ENCODE data around the gene SETD3.
"Not testable (repeated sequence)": the region's sequence is repeated elsewhere in the genome, so short reads cannot be mapped to it uniquely, and the experiment has no call there.

Gene SETD3

GRCh38 chr14:99354166-99354875, 126.3 kb downstream of the SETD3 start:
- DNase-seq, result no peak

GRCh38 chr14:99352688-99353280, 127.9 kb downstream of the SETD3 start:
- no peak for DNase-seq

- no peak for DNase-seq
These were observed 129.3 kb downstream of the SETD3 start for GRCh38 chr14:99351166-99352007.

GRCh38 chr14:99350751-99351150, 129.9 kb downstream of the SETD3 start:
- no peak for DNase-seq

GRCh38 chr14:99349721-99350495, 130.8 kb downstream of the SETD3 start:
- no peak for DNase-seq

- DNase-seq, result no peak
These were observed 131.6 kb downstream of the SETD3 start for GRCh38 chr14:99348816-99349614.

- not testable (repeated sequence) for DNase-seq
These were observed 132.4 kb downstream of the SETD3 start for GRCh38 chr14:99348231-99348630.
